Coronary artery (tissue), 2 donors: Measurements from ENCODE around the gene UBAC1.

Experiments
- DNase-seq: peaks from one replicate; pipeline ENCODE4 v3.0.0-alpha.2; 2017; ENCODE audit warnings: low spot score
- H3K27ac ChIP-seq, 2 donors: fragments of 200-600 bp; sonication (generic); one replicate each; pipeline ENCODE4 v1.5.1; 2016 to 2019
- H3K4me3 ChIP-seq: fragments of 200-600 bp; sonication (generic); 2 replicates; pipeline ENCODE4 v1.5.1; 2016; ENCODE audit warnings: mild to moderate bottlenecking, moderate library complexity
- CTCF ChIP-seq: fragments of 200-600 bp; sonication (generic); IDR thresholded peaks from one replicate; pipeline ENCODE4 v1.5.1; 2019; ENCODE audit warnings: antibody characterized with exemption

Gene UBAC1

GRCh38 chr9:135963338-135963737, 2.2 kb upstream of the UBAC1 start:
- no peak overlapping the region for H3K27ac ChIP-seq
- TF ChIP-seq CTCF = no peak
- H3K4me3 ChIP-seq = no peak overlapping the region
- no peak for DNase-seq

GRCh38 chr9:135962696-135963307, 1.6 kb upstream of the UBAC1 start:
- H3K4me3 ChIP-seq = no peak overlapping the region
- no peak for DNase-seq
- H3K27ac ChIP-seq = no peak overlapping the region
- TF ChIP-seq CTCF = no peak

GRCh38 chr9:135961811-135962695, 880 bp upstream of the UBAC1 start:
- no peak overlapping the region for H3K27ac ChIP-seq
- no peak for DNase-seq

GRCh38 chr9:135960411-135961276, 529 bp downstream of the UBAC1 start:
- Histone ChIP-seq H3K27ac (peak overlapping the region; percentile 82 to 93), H3K4me3 (peak overlapping the region; percentile 99)
- no peak for DNase-seq
- no peak for TF ChIP-seq CTCF

More at GRCh38 chr9:135961811-135962695, 880 bp upstream of the UBAC1 start:
- H3K4me3 ChIP-seq = no peak overlapping the region
- TF ChIP-seq CTCF = no peak

GRCh38 chr9:135959814-135960213, 1.4 kb downstream of the UBAC1 start:
- no peak for TF ChIP-seq CTCF
- H3K4me3 ChIP-seq = peak overlapping the region; percentile 99
- no peak for DNase-seq
- H3K27ac ChIP-seq = no peak overlapping the region

- TF ChIP-seq CTCF = no peak
- Histone ChIP-seq H3K4me3 (no peak overlapping the region), H3K27ac (peak overlapping the region in 1 of 2 donors; percentile 35)
- DNase-seq = no peak
These were observed 2.7 kb downstream of the UBAC1 start for GRCh38 chr9:135958485-135958884.
